Measurements from ENCODE around the gene INTS2. TPM values are rescaled to one million over a fixed set of nuclear protein-coding genes. Genes with fewer than 3 reads are reported as not detected.

INTS2 gene
- total RNA-seq, 1 experiment from 2014 or later, result 20.8 TPM

- TF ChIP-seq CTCF (conservative IDR thresholded peaks at IDR 0.05), result no peak
- H2BK15ac ChIP-seq (ENCODE audit: low read depth, low read length), result no peak overlapping the region
- no peak overlapping the region for H2AK5ac ChIP-seq (ENCODE audit: insufficient read length, low read length)
- H4K20me1 ChIP-seq (ENCODE audit: control insufficient read depth, insufficient read depth, insufficient read length), result no peaks in the 10 kb centered on the region
- H3K27me3 Mint-ChIP-seq (ENCODE audit: low read depth), result no peaks in the 10 kb centered on the region
- H3K18ac ChIP-seq (ENCODE audit: insufficient read length, low read depth, low read length), result no peak overlapping the region
- no peaks in the 10 kb centered on the region for H3K4me1 Mint-ChIP-seq
- DNase-seq, result no peak
- H3K4ac ChIP-seq (ENCODE audit: low read depth, low read length), result no peak overlapping the region
- no peak overlapping the region for H3K27ac ChIP-seq (ENCODE audit: insufficient read length, low read depth, low read length)
- no CpG with 5 or more reads among the region's 1 CpG for WGBS (ENCODE audit: extremely low coverage, insufficient read length, low lambda C conversion rate)
- no peak overlapping the region for H3K4me2 ChIP-seq (ENCODE audit: insufficient read depth, insufficient read length, low read length)
- no peaks in the 10 kb centered on the region for H3K27me3 ChIP-seq (ENCODE audit: insufficient read depth, low read length)
- no peaks in the 10 kb centered on the region for H3K79me1 ChIP-seq (ENCODE audit: insufficient read depth, low read depth, low read length, poor library complexity, severe bottlenecking)
- H3K14ac ChIP-seq (ENCODE audit: insufficient read depth, low read length), result no peak overlapping the region
- no peaks in the 10 kb centered on the region for H3K9me3 ChIP-seq (ENCODE audit: control insufficient read depth, low read depth, low read length)
- no peak overlapping the region for H2BK12ac ChIP-seq (ENCODE audit: insufficient read length, low read depth, low read length)
- H3K27ac Mint-ChIP-seq, result no peak overlapping the region
- H2AFZ ChIP-seq (ENCODE audit: low read length), result no peak overlapping the region
- H2BK120ac ChIP-seq (ENCODE audit: low read depth, low read length, poor library complexity, severe bottlenecking), result no peak overlapping the region
- H3K36me3 Mint-ChIP-seq (ENCODE audit: insufficient read depth in 1 of 3, low read depth in 3 of 3), result peaks cover 10 to 32% (median 26%) of the 10 kb centered on the region in 3 experiments
- no peak overlapping the region for H2BK5ac ChIP-seq (ENCODE audit: insufficient read length, low read length)
- H3K9me3 Mint-ChIP-seq, result no peaks in the 10 kb centered on the region
- H3K9ac ChIP-seq (ENCODE audit: extremely low read depth, insufficient read length, low read length), result no peak overlapping the region
- H2BK20ac ChIP-seq (ENCODE audit: low read depth, low read length, poor library complexity, severe bottlenecking), result no peak overlapping the region
- no peaks in the 10 kb centered on the region for H3K79me2 ChIP-seq (ENCODE audit: insufficient read depth, low read length)
- H3K56ac ChIP-seq (ENCODE audit: insufficient read length, low read depth, low read length), result no peak overlapping the region
- no peak overlapping the region for H3K4me3 Mint-ChIP-seq
- H3K23me2 ChIP-seq (ENCODE audit: insufficient read length, low read depth, low read length, poor library complexity, severe bottlenecking), result no peaks in the 10 kb centered on the region
- H4K91ac ChIP-seq (ENCODE audit: insufficient read length, low read depth, low read length), result no peak overlapping the region
- no peak overlapping the region for H4K8ac ChIP-seq (replicated peaks; ENCODE audit: insufficient read length, low read depth, low read length)
- H3K4me1 ChIP-seq (ENCODE audit: insufficient read depth, low read length), result no peaks in the 10 kb centered on the region
- H3K23ac ChIP-seq (ENCODE audit: insufficient read length, low read depth, low read length), result no peak overlapping the region
- no peak overlapping the region for H4K5ac ChIP-seq (ENCODE audit: insufficient read length, low read depth, low read length)
- H3T11ph ChIP-seq (ENCODE audit: low read length), result no peak overlapping the region
These were observed 88.4 kb downstream of the INTS2 start for GRCh38 chr17:61839300-61839786.
